Fibroblast of mammary gland (primary cell): ENCODE results near the gene GLI3.

ENCODE experiments used
- DNase-seq: peaks from one replicate; pipeline ENCODE4 v3.0.0-alpha.2; 2010; ENCODE audit warnings: low read depth
- H3K4me3 ChIP-seq: 2 replicates; pipeline ENCODE4 v1.5.1; 2011; ENCODE audit warnings: low read depth, mild to moderate bottlenecking, low read length, moderate library complexity; ENCODE audit not compliant: control insufficient read depth
- CTCF ChIP-seq: conservative IDR thresholded peaks from 2 replicates; pipeline ENCODE4 v1.5.1; 2011; ENCODE audit warnings: low read depth, low read length, inconsistent platforms; ENCODE audit not compliant: control insufficient read depth, insufficient read depth

The GLI3 gene

DNA sequence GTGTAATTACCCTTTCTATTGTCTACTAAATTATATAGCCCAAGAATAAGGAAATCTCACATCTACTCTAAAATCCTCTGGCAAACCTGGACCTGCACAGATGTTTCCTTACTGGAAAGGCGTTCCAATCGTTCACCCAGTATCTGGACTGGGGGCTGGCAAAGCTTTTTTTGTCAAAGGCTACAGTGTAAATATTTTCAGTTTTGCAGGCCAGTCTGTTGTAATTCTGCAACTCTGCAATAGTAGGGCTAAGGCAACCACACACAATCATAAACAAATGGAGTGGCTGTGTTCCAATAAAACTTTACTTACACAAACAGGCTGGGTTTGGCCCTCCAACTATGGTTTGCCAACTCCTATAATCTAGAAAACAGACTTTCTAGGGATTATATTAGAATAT is 56.2 kb downstream of the GLI3 start:
- no peak overlapping the region for H3K4me3 ChIP-seq
- peak; percentile 41 for DNase-seq
- no peak for TF ChIP-seq CTCF

DNA sequence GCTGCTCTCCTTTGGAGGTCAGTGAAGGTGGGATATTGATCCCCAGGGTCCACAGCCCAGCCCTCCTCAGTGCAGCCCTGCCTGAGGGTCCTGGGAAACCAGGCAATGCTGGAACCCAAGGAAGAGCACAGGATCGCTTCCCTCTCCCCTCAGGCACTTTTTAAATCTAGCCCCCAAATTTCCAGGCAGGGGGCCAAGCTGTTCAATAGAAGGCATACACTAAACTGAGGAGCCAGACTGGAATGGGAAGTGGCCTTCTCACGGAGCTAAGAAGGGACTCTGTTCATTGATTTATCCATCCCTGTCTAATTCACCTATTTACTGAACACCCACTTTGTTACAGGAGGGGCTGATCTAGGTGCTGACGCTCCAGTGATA is 60.3 kb downstream of the GLI3 start:
- H3K4me3 ChIP-seq = no peak overlapping the region
- DNase-seq = no peak
- TF ChIP-seq CTCF = no peak

- DNase-seq = no peak
- H3K4me3 ChIP-seq = no peak overlapping the region
- TF ChIP-seq CTCF = no peak
Observed at GRCh38 chr7:42175834-42176723, 60.9 kb downstream of the GLI3 start.

- H3K4me3 ChIP-seq = no peak overlapping the region
- DNase-seq = peak; percentile 71
- no peak for TF ChIP-seq CTCF
Observed at GRCh38 chr7:42174391-42174912, 62.6 kb downstream of the GLI3 start.

DNA sequence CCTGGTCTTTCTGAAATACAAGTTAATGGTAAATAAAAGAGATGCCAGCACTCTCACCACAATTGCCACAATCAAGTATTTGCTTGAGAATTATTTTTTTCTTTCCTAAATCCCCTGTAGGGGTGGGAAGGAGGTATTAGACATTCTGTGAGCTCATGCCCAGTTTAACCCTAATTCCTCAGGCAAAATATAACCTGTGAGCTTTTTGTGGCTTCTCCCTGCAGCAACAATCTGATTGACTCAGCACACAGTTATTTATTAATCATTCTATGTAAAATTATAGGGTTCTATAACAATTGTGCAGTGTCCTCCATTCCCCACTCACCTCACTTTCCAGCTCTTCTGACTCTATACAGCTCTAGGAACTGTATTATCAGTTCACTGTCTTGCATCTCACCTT is 66.3 kb downstream of the GLI3 start:
- H3K4me3 ChIP-seq = no peak overlapping the region
- TF ChIP-seq CTCF = no peak
- peak; percentile 40 for DNase-seq

- TF ChIP-seq CTCF = no peak
- no peak for DNase-seq
Observed at GRCh38 chr7:42168512-42168911, 68.5 kb downstream of the GLI3 start.

More at GRCh38 chr7:42168512-42168911, 68.5 kb downstream of the GLI3 start:
- H3K4me3 ChIP-seq = no peak overlapping the region
